Neutrophil (primary cell): ENCODE measurements around the gene AARSD1.
A peak's percentile ranks its signal among the peaks of the same experiment; 100 is the strongest.

Experiments
- H3K27ac ChIP-seq: fragments of 200-600 bp; sonication (generic); 2 replicates; pipeline ENCODE4 v1.5.1; 2016; ENCODE audit warnings: mild to moderate bottlenecking, moderate library complexity
- H3K27me3 ChIP-seq: fragments of 200-600 bp; sonication (generic); 2 replicates; pipeline ENCODE4 v1.6.0; 2016; ENCODE audit warnings: mild to moderate bottlenecking
- H3K36me3 ChIP-seq: fragments of 200-600 bp; sonication (generic); 2 replicates; pipeline ENCODE4 v1.5.1; 2017
- H3K4me1 ChIP-seq, 2 experiments: fragments of 200-600 bp in 1 of 2; sonication (generic) in 1 of 2; 1 replicate in 1 of 2; 2 replicates in 1 of 2; pipeline versions ENCODE4 v1.5.1 to v1.6.1; 2013 to 2016; ENCODE audit warnings: low read depth in 1 of 2, low read length in 1 of 2, mild to moderate bottlenecking in 1 of 2, moderate library complexity in 1 of 2; ENCODE audit not compliant: control insufficient read depth in 1 of 2, insufficient read depth in 1 of 2
- H3K4me3 ChIP-seq, 2 experiments: fragments of 200-600 bp in 1 of 2; sonication (generic) in 1 of 2; 1 replicate in 1 of 2; 2 replicates in 1 of 2; pipeline ENCODE4 v1.5.1; 2013 to 2016; ENCODE audit warnings: low read depth in 1 of 2, low read length in 1 of 2, mild to moderate bottlenecking in 1 of 2, moderate library complexity in 1 of 2
- H3K9me3 ChIP-seq: fragments of 200-600 bp; sonication (generic); 2 replicates; pipeline ENCODE4 v1.5.1; 2016
- TF ChIP-seq, protein P1 (sequence below): fragments of 200-600 bp; sonication (generic); IDR thresholded peaks from 2 replicates; pipeline ENCODE4 v1.5.1; 2016; ENCODE audit warnings: antibody characterized with exemption

AARSD1 gene

GRCh38 chr17:42950044-42950783, 14.0 kb downstream of the AARSD1 start:
- no peak overlapping the region for H3K27ac ChIP-seq
- TF ChIP-seq, protein P1, sequence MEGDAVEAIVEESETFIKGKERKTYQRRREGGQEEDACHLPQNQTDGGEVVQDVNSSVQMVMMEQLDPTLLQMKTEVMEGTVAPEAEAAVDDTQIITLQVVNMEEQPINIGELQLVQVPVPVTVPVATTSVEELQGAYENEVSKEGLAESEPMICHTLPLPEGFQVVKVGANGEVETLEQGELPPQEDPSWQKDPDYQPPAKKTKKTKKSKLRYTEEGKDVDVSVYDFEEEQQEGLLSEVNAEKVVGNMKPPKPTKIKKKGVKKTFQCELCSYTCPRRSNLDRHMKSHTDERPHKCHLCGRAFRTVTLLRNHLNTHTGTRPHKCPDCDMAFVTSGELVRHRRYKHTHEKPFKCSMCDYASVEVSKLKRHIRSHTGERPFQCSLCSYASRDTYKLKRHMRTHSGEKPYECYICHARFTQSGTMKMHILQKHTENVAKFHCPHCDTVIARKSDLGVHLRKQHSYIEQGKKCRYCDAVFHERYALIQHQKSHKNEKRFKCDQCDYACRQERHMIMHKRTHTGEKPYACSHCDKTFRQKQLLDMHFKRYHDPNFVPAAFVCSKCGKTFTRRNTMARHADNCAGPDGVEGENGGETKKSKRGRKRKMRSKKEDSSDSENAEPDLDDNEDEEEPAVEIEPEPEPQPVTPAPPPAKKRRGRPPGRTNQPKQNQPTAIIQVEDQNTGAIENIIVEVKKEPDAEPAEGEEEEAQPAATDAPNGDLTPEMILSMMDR = no peak
- peaks cover 7 to 9% of the 10 kb centered on the region in 2 experiments for H3K4me1 ChIP-seq

GRCh38 chr17:42946812-42947211, 17.4 kb downstream of the AARSD1 start:
- no peaks in the 10 kb centered on the region for H3K27me3 ChIP-seq
- TF ChIP-seq, protein P1 = no peak
- peaks cover 23% of the 10 kb centered on the region for H3K36me3 ChIP-seq
- peak overlapping the region; percentile 11 for H3K27ac ChIP-seq
- H3K4me3 ChIP-seq = no peak overlapping the region
- no peaks in the 10 kb centered on the region for H3K9me3 ChIP-seq
- peaks cover 7 to 9% of the 10 kb centered on the region in 2 experiments for H3K4me1 ChIP-seq

More at GRCh38 chr17:42950044-42950783, 14.0 kb downstream of the AARSD1 start:
- Histone ChIP-seq H3K36me3 (peaks cover 48% of the 10 kb centered on the region), H3K4me3 (no peak overlapping the region), H3K27me3 (no peaks in the 10 kb centered on the region), H3K9me3 (no peaks in the 10 kb centered on the region)

DNA sequence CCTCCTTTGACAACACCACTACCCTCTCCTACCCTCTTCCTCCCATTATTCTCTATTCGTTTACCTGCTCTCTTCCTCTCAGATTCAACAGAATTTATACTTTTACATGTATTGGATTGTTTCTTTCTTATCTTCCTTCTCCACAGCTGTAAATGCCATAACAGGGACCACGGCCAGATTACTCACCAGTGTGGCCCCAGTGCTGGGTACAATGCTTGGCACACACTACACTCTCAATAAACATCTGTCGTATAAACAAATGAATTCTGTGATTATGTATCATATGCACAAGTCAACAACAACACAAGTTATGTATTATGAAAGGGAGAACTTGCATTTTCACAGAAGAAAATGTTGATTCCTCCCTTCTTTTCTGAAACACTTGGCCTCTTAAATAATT, 20.0 kb downstream of the AARSD1 start:
- TF ChIP-seq, protein P1 = no peak
- no peak overlapping the region for H3K27ac ChIP-seq
- H3K36me3 ChIP-seq = no peaks in the 10 kb centered on the region
- no peaks in the 10 kb centered on the region for H3K9me3 ChIP-seq
- H3K4me1 ChIP-seq = peaks cover 7 to 9% of the 10 kb centered on the region in 2 experiments
- peaks cover 11% of the 10 kb centered on the region for H3K27me3 ChIP-seq
- no peak overlapping the region for H3K4me3 ChIP-seq

DNA sequence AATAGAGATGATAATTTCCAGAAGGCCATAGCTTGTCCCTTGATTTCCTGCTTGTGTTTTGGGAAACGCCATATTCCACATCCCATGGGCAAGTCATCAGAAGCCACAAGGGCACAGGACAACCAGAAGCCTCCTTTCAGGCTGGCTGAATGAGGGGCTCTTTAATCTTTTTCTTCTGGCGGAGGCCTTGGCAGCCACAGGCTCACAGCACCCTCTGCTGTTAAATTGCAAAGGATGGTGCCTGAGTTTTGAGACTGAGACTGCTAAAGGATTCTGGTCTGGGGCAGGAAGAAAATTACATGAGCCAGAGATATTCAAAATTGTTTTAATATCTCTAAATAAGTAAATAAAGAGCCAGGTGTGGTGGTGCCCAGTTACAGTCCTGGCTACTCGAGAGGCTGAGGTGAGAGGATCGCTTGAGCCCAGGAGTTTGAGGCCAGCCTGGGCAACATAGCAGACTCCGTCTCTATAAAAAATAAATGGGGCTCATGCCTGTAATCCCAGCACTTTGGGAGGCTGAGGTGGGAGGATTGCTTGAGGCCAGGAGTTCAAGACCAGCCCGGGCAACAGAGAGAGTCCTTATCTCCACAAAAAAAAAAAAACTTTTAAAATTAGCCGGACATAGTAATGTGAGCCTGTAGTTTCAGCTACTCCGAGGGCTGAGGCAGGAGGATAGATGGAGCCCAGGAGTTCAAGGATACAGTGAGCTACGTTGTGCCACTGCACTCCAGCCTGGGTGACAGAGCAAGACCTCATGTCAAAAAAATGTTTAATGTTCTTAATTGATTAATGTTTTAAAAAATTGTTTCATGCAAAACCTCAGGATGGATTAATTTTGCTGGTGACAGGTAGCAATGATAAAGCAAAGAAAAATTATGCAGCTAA, 26.3 kb downstream of the AARSD1 start:
- Histone ChIP-seq H3K4me3 (no peak overlapping the region), H3K27me3 (peaks cover 11% of the 10 kb centered on the region), H3K4me1 (peaks cover 0 to 4% of the 10 kb centered on the region in 2 experiments), H3K27ac (no peak overlapping the region), H3K9me3 (no peaks in the 10 kb centered on the region), H3K36me3 (no peaks in the 10 kb centered on the region)
- TF ChIP-seq, protein P1 = no peak

GRCh38 chr17:42929497-42929844, 34.8 kb downstream of the AARSD1 start:
- Histone ChIP-seq H3K4me3 (no peak overlapping the region), H3K27me3 (no peaks in the 10 kb centered on the region), H3K9me3 (no peaks in the 10 kb centered on the region), H3K4me1 (peaks cover 12 to 13% of the 10 kb centered on the region in 2 experiments), H3K27ac (peak overlapping the region; percentile 80), H3K36me3 (no peaks in the 10 kb centered on the region)
- TF ChIP-seq, protein P1 = no peak
